GM12865 (cell line): Measurements from ENCODE around the gene PPP6R1.

Experiments used
- DNase-seq: peaks from one replicate; pipeline ENCODE4 v3.0.0; 2010; ENCODE audit warnings: low read depth
- H3K4me3 ChIP-seq: 2 replicates; pipeline ENCODE4 v1.5.1; 2011; ENCODE audit warnings: mild to moderate bottlenecking, low read depth, low read length, control low read depth
- CTCF ChIP-seq: IDR thresholded peaks from 2 replicates; pipeline ENCODE4 v1.5.1; 2011; ENCODE audit warnings: low read length, control low read depth, low read depth, inconsistent platforms; ENCODE audit not compliant: insufficient read depth; ENCODE audit errors: missing control alignments

Gene PPP6R1

GRCh38 chr19:55252760-55253663 lies 5.8 kb downstream of the PPP6R1 start:
- peak overlapping the region; percentile 91 for H3K4me3 ChIP-seq
- peak; percentile 31 for DNase-seq
- no peak for TF ChIP-seq CTCF

- TF ChIP-seq CTCF: no peak
- peak overlapping the region; percentile 4; the same call in 1 of the 2 replicates for H3K4me3 ChIP-seq
- DNase-seq: peak; percentile 61
Measured at GRCh38 chr19:55251341-55252081, 7.3 kb downstream of the PPP6R1 start.

- no peak overlapping the region for H3K4me3 ChIP-seq
Measured at GRCh38 chr19:55250262-55251036, 8.4 kb downstream of the PPP6R1 start.

GRCh38 chr19:55249841-55250240 lies 9.0 kb downstream of the PPP6R1 start:
- no peak overlapping the region for H3K4me3 ChIP-seq
- TF ChIP-seq CTCF: no peak
- no peak for DNase-seq

More at GRCh38 chr19:55250262-55251036, 8.4 kb downstream of the PPP6R1 start:
- TF ChIP-seq CTCF: no peak
- no peak for DNase-seq

GRCh38 chr19:55248704-55249103 lies 10.1 kb downstream of the PPP6R1 start:
- DNase-seq: no peak
- TF ChIP-seq CTCF: no peak
- no peak overlapping the region for H3K4me3 ChIP-seq

- no peak for TF ChIP-seq CTCF
- DNase-seq: no peak
- H3K4me3 ChIP-seq: no peak overlapping the region
Measured at GRCh38 chr19:55248166-55248675, 10.6 kb downstream of the PPP6R1 start.
